Ramos (cell line): ENCODE measurements around the gene DAGLB.
"Not testable (repeated sequence)": the region's sequence is repeated elsewhere in the genome, so short reads cannot be mapped to it uniquely, and the experiment has no call there.

Experiments used
- in situ Hi-C: fragments of 300-500 bp; cut with MboI; formaldehyde crosslinking; loops from one replicate; pipeline ENCODE4 v1.14.3; 2022; ENCODE audit warnings: low sequenced_read_pairs; ENCODE audit not compliant: unreplicated experiment

DAGLB gene

GRCh38 chr7:6463609-6464008 lies 15.9 kb upstream of the DAGLB start:
- in situ Hi-C loops = not testable (repeated sequence)

DNA sequence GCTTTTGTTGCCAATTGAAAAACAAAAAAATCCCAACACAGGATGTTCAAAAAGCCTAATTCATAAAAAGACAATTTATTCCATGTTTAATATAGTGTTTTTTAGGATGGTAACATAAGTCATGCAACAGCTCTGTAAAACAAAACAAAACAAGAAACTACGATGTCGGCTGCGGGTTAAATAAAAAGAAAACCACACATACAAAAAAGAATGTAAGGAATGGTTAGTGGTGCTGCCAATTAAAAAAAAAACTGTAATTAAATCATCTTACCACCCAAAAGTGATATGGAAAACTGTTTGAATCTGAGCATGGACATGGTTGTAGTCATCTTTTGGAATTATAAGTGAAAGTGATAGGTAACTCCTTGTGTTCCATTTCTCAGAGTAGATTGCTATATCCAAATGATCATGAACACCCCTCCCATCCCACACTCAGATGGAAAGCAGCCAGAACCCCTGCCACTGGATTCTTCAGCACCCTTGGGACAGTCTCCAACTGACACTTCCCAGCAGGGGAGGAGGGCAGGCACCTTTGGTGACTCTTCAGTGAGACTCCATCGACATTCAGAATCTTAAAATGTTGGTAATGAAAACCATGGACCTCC lies 14.3 kb upstream of the DAGLB start:
- in situ Hi-C loops = no loop called here

- in situ Hi-C loops = no loop called here
These were observed 13.3 kb upstream of the DAGLB start for GRCh38 chr7:6460990-6461584.

DNA sequence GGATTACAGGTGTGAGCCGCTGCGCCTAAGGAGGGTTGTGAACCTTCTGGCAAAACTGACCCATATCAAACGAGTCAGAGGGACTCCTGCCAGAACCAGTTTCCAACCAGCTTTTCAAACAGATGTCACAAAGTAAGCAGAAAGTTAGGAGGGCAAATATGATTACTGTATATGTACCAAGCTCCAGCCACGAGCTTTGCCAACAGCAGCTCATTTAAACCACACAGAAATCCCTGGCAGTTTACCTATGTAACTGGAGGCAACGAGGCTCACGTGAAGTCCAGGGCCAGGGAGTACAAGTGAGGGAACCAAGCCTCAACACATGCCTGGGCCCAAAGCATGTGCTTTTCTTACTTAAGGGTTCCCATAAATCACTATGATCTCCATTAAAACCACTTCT lies 12.5 kb upstream of the DAGLB start:
- in situ Hi-C loops = no loop called here

- in situ Hi-C loops = not testable (repeated sequence)
These were observed 10.9 kb upstream of the DAGLB start for GRCh38 chr7:6458676-6459075.

GRCh38 chr7:6453734-6454133 lies 6.0 kb upstream of the DAGLB start:
- in situ Hi-C loops = no loop called here

- in situ Hi-C loops = no loop called here
These were observed 3.5 kb upstream of the DAGLB start for GRCh38 chr7:6451224-6451705.

- in situ Hi-C loops = not testable (repeated sequence)
These were observed 2.8 kb upstream of the DAGLB start for GRCh38 chr7:6450591-6450990.

DNA sequence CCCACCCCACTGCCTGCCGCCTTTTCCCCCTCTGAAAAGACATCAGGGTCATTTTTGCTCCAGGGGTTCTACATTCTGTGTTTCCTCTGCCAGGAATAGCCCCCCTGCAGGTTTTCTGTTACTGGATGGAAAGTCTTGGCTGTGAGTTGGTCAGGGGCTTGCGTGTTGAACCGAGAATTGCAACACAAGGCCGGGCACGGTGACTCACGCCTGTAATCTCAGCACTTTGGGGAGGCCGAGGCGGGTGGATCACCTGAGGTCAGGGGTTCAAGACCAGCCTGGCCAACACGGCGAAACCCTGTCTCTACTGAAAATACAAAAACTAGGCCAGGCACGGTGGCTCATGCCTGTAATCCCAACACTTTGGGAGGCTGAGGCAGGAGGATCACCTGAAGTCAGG lies 2.1 kb upstream of the DAGLB start:
- in situ Hi-C loops = loop anchor here (10.0 kb wide), 1 partner anchor 455 kb away; no protein-coding TSS in a partner anchor

- in situ Hi-C loops = loop anchor here (10.0 kb wide), 1 partner anchor 454 kb away; no protein-coding TSS in a partner anchor
These were observed 1.3 kb upstream of the DAGLB start for GRCh38 chr7:6448943-6449543.

GRCh38 chr7:6446838-6447580 lies 745 bp downstream of the DAGLB start:
- in situ Hi-C loops = loop anchor here (10.0 kb wide), 1 partner anchor 452 kb away; no protein-coding TSS in a partner anchor

GRCh38 chr7:6444516-6445269 lies 3.1 kb downstream of the DAGLB start:
- in situ Hi-C loops = loop anchor here (10.0 kb wide), 1 partner anchor 450 kb away; no protein-coding TSS in a partner anchor

DNA sequence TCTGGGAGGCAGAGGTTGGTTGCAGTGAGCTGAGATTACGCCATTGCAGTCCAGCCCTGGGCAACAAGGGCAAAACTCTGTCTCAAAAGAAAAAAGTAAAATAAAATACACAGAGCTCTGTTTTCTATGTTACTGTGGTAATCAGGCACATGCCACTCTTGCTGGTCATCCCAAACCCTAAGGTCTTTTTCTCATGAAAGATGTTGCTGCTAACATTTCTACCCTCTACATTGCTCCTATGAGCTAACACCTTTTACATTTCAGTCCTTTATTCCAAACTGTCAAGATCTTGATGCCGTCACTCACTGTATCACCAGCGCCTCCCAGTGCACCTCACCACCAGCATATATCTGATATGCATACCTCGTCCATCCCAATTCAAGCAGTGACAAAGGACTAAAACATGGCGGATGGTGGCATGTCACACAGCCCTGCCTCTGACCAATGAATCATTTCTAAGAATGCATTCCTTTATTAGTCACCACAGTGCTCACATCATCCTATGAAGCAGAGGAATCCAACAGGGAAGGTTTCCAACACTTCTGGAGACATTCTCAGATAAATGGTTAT lies 4.3 kb downstream of the DAGLB start:
- in situ Hi-C loops = loop anchor here (10.0 kb wide), 1 partner anchor 449 kb away; no protein-coding TSS in a partner anchor

GRCh38 chr7:6442114-6442513 lies 5.6 kb downstream of the DAGLB start:
- in situ Hi-C loops = loop anchor here (10.0 kb wide), 1 partner anchor 447 kb away; no protein-coding TSS in a partner anchor

DNA sequence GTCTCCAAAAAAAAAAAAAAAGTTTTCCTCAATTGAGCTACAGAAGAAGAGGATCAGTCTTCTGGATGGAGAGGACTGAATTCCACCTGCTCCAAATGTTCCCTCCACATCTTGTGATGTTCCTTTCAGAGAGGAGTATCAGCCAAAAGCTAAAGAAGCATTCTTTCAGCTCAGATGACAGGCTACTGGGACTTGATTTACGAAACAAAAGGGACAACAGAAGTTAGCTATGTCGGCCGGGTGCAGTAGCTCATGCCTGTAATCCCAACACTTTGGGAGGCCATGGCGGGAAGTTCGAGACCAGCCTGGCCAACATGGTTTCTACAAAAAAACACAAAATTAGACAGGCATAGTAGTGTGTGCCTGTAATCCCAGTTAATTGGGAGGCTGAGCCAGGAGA lies 7.4 kb downstream of the DAGLB start:
- in situ Hi-C loops = loop anchor here (10.0 kb wide), 1 partner anchor 446 kb away; no protein-coding TSS in a partner anchor

DNA sequence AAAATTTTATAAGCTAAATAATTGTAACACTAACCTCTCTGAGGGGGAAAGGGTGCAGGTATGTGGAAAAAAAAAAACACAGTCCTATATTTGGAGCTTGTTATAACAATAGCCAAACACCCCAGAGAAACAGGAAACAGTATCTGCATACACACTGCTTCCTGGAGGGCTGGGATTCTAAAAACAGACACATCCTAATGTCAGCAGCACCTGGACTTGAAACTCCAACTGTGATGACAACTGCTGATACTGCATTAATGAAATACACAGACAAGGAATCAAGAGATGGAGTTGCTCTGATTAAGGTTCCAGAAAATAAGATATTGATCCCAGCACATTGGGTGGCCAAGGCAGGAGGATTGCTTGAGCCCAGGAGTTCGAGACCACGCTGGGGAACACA lies 9.3 kb downstream of the DAGLB start:
- in situ Hi-C loops = no loop called here

GRCh38 chr7:6437251-6437650 lies 10.5 kb downstream of the DAGLB start:
- in situ Hi-C loops = no loop called here

DNA sequence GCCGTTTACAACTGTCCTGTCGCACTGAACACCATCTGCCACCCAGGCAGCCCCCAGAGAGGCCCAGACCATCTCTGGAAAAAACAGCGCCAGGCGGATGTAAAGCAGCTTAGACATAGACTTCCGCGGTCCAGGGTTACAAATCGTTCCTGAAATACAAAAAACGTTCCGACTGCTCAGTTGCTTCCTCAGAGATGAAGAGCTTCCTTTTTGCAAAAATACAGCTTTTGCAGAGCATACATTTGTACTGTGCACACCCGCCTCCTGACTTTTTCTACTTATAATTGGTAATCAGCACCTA lies 11.4 kb downstream of the DAGLB start:
- in situ Hi-C loops = no loop called here

DNA sequence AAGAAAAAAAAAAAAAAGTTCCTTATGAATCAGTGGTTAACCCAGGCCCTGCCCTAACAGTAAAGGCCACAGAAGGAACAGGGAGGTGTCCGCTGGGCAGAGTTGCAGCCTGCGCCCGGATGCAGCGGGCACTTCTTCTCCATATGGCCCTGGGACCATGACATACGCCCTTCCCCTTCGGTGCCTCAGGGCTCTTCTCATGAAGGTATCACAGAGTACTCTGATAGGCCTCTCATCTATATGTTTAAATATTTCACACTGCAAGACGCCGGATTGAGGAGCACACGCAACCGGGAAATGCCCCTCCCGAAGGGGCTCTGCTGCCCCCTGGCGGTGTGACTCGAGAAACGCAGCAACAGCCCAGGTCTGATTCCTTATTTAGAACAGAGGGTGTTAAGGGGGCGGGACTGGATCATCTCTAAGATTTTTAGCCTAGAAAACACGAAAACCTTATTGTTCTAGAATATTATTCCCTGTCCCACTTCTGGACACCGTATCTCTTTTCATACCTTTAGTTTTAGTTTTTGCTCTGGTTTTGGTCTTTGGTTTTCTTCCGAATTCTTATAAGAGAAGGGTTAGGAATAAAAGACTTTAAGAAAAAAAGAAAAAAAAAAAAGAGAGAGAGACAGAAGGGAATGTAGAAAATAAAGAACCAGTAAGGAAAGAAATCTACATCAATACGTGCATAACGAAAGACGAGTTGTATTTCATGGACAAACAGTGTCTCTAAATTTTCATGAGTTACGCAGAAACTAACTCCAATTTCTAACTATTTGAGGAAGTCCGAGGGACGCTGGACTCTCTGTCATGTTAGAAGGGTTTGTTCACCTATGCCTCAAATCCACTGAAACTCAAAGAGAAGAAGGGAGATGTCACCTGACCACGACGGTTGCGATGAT lies 12.0 kb downstream of the DAGLB start:
- in situ Hi-C loops = no loop called here
